ENCODE results near the gene ENTPD2. TPM values are rescaled to one million over a fixed set of nuclear protein-coding genes. Genes with fewer than 3 reads are reported as not detected.

The ENTPD2 gene
- total and polyA plus RNA-seq, 11 donors, result 0.50 to 2.9 (median 1.2) TPM

DNA sequence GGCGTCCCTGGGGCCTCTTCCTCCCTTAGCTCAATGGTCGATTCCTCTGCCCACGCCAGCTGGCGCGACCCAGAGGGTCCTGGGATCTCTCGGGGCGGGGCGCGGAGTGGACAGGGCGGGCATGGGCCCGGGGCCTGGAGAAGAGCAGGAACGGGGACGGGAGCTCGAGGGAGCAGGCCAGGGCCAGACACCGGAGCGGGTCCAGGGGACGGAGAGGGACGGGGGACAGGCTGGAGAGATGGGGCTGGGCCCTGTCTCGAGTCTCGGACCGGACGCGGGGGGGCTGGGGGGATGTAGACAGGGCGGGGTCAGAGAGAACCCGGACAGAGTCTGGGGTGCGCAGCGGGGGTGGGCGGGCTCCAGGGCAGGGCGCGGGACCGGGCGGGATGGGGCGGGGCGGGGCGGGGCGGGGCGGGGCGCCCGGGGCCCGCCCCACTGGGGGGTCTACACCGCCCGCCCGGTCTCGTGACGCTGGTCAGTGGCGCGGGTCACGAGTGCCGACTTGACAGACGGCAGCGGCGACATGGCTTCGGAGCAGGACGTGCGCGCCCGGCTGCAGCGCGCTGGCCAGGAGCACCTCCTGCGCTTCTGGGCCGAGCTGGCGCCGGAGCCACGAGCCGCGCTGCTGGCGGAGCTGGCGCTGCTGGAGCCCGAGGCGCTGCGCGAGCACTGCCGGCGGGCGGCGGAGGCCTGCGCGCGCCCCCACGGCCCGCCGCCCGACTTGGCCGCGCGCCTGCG, 23.3 kb upstream of the ENTPD2 start, which contains the start of gene UAP1L1:
UAP1L1 (plus strand) TSS at position 508 of the 738 bp plus-strand sequence; CDS start at position 524, 16 bp downstream.
- Histone ChIP-seq H3K27ac (peak within 1 kb of the TSS in 11 of 12 donors; percentile 18 to 83 (median 59)), H3K36me3 (peaks cover 0 to 39% (median 33%) of the 10 kb centered on the region in 9 donors)
- no peak for TF ChIP-seq CTCF (IDR thresholded peaks at IDR 0.05)
- peak in 1 of 2 donors; percentile 45 for TF ChIP-seq POLR2A (IDR thresholded peaks at IDR 0.05)

DNA sequence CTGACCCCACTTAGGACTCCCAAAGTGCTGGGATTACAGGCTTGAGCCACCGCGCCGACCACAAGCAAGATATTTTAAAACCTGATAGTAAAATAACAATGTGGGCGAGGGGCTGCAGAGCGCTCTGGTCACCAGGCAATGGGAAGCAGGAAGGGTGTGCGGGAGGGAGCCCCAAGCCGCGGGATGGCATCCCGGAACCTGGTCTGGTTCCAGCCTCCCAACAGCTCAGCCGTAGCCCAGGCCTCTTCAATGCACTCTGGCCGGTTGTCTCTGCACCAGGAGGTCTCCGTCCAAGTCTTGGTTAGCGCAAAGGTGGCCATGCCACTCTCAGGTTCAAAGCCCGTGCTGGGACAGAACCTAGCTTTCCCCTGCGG, 22.8 kb upstream of the ENTPD2 start:
- DNase-seq (no peak), ATAC-seq (peak in 1 of 4 donors; percentile 8)
- Histone ChIP-seq H3K27me3 (no peaks in the 10 kb centered on the region), H3K36me3 (peaks cover 0 to 34% (median 27%) of the 10 kb centered on the region in 9 donors), H3K27ac (peak overlapping the region in 10 of 12 donors; percentile 18 to 83 (median 64)), H3K9me3 (no peaks in the 10 kb centered on the region), H3K4me3 (peak overlapping the region in 11 of 12 donors; percentile 57 to 85 (median 72)), H3K4me1 (peaks cover 0 to 50% (median 11%) of the 10 kb centered on the region in 12 donors)
- no peak for TF ChIP-seq CTCF (IDR thresholded peaks at IDR 0.05)
- no peak for TF ChIP-seq POLR2A (IDR thresholded peaks at IDR 0.05)
- intact Hi-C loops (cut with DNase I), result no loop called here
- WGBS, 4 donors, result 64 to 74% (median 71%) methylated on average over 14 to 15 of the region's 15 CpGs

More for the DNA sequence above, 23.3 kb upstream of the ENTPD2 start, which contains the start of gene UAP1L1:
- DNase-seq, result peak; percentile 78 to 93 (median 85)
- WGBS, 4 donors, result 1 to 9% (median 2%) methylated on average over 13 to 85 of the region's 87 CpGs
- intact Hi-C loops (cut with DNase I), result no loop called here
- Histone ChIP-seq H3K9me3 (no peaks in the 10 kb centered on the region), H3K27me3 (no peaks in the 10 kb centered on the region), H3K4me1 (peaks cover 0 to 46% (median 11%) of the 10 kb centered on the region in 12 donors), H3K4me3 (peak within 1 kb of the TSS; percentile 57 to 85 (median 70))
- ATAC-seq, result peak; percentile 40 to 74 (median 64)

DNA sequence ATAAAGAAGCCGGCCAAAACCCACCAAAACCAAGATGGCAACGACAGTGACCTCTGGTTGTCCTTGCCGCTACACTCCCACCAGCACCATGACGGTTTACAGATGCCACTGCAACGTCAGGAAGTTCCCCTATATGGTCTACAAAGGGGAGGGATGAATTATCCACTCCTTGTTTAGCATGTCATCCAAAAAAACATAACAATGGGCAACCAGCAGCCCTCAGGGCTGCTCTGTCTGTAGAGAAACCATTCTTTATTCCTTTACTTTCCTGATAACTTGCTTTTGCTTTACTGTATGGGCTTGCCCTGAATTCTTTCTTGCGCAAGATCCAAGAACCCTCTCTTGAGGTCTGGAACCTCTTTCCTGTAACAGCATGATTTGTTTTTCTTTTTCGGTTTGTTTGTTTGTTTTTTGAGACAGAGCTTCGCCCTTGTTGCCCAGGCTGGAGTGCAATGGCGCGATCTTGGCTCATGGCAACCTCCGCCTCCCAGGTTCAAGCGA, 21.5 kb upstream of the ENTPD2 start:
- intact Hi-C loops (cut with DNase I), result no loop called here
- no peak for TF ChIP-seq POLR2A (IDR thresholded peaks at IDR 0.05)
- TF ChIP-seq CTCF (IDR thresholded peaks at IDR 0.05), result no peak
- H3K4me1 ChIP-seq, result peaks cover 5 to 62% (median 19%) of the 10 kb centered on the region in 12 donors
- H3K36me3 ChIP-seq, result peaks cover 0 to 21% (median 17%) of the 10 kb centered on the region in 9 donors
- H3K27ac ChIP-seq, result no peak overlapping the region
- ATAC-seq, result no peak
- WGBS, 4 donors, result 87 to 92% (median 89%) methylated on average over 12 of the region's 12 CpGs
- H3K27me3 ChIP-seq, result no peaks in the 10 kb centered on the region
- no peak for DNase-seq
- no peaks in the 10 kb centered on the region for H3K9me3 ChIP-seq
- no peak overlapping the region for H3K4me3 ChIP-seq

DNA sequence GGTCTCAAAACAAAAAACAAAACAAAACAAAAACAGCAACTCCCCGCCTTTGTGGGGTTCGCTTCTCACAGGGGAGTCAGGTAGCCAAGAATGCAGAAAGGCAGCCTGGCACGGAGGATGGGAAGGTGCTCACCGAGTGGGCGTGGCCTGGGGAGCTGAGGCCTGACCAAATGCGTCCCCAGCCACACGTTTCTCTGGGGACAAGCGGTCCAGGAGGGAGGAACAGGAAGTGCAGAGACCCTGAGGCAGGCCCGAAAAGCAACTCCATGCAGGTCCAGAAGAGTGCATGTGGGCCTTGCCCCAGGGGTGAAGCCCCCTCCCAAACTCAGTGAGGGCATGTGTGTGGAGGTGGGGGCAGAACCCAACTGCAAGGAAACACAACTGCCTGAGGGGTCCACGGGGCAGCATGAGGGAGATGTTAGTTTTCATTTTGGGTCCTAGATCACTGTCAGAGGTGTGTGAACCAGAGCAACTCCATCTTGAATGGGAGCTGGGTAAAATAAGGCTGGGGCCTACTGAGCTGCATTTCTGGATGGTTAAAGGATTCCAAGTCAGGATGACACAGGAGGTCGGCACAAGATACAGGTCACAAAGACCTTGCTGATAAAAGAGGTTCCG, 20.9 kb upstream of the ENTPD2 start:
- Histone ChIP-seq H3K4me1 (peaks cover 5 to 62% (median 20%) of the 10 kb centered on the region in 12 donors), H3K27ac (no peak overlapping the region), H3K4me3 (no peak overlapping the region), H3K36me3 (peaks cover 0 to 15% (median 11%) of the 10 kb centered on the region in 9 donors), H3K27me3 (peaks cover 0 to under 1% (median 0%) of the 10 kb centered on the region in 9 donors), H3K9me3 (no peaks in the 10 kb centered on the region)
- 85 to 91% (median 88%) methylated on average over 12 of the region's 12 CpGs for WGBS, 4 donors
- TF ChIP-seq POLR2A (IDR thresholded peaks at IDR 0.05) (no peak), CTCF (IDR thresholded peaks at IDR 0.05) (no peak)
- intact Hi-C loops (cut with DNase I), result no loop called here
- DNase-seq (peak in 2 of 5 donors; percentile 16 to 19), ATAC-seq (no peak)
